Measurements from ENCODE around the gene SIRT4. TPM values are rescaled to one million over a fixed set of nuclear protein-coding genes. Genes with fewer than 3 reads are reported as not detected.

The SIRT4 gene
- total and polyA plus RNA-seq, 2 of the 13 experiments (the other 11 are each of a cell fraction or from before 2014, with no cell fraction given), result 3.4 to 5.8 TPM

- TF ChIP-seq LRRFIP1 (CRISPR knock-in tag; conservative IDR thresholded peaks at IDR 0.05) (no peak), BCL3 (CRISPR knock-in tag; IDR thresholded peaks at IDR 0.05) (0 out of 2 replicates have a peak, but pooled peaks have one; percentile 25), ETS1 (CRISPR knock-in tag; IDR thresholded peaks at IDR 0.05) (no peak; the same call in 1 of the 2 replicates), ZC3H4 (CRISPR knock-in tag; IDR thresholded peaks at IDR 0.05; ENCODE audit: borderline replicate concordance) (no peak; the same call in 1 of the 2 replicates), JUNB (CRISPR knock-in tag; IDR thresholded peaks at IDR 0.05; ENCODE audit: borderline replicate concordance) (peak; percentile 79; the same call in 1 of the 2 replicates), HOXA9 (CRISPR knock-in tag; IDR thresholded peaks at IDR 0.05; ENCODE audit: borderline replicate concordance) (peak; percentile 82), SKI (IDR thresholded peaks at IDR 0.05; ENCODE audit: partially characterized antibody) (peak; percentile 18), KDM4B (CRISPR knock-in tag; IDR thresholded peaks at IDR 0.05) (no peak; the same call in 1 of the 2 replicates), CHCHD3 (CRISPR knock-in tag; IDR thresholded peaks at IDR 0.05) (no peak), RXRA (CRISPR knock-in tag; IDR thresholded peaks at IDR 0.05) (no peak; the same call in 1 of the 2 replicates), BCLAF1 (IDR thresholded peaks at IDR 0.05) (no peak), RAD51 (IDR thresholded peaks at IDR 0.05; ENCODE audit: borderline replicate concordance) (no peak), E2F5 (CRISPR knock-in tag; conservative IDR thresholded peaks at IDR 0.05) (no peak), ZNF432 (CRISPR knock-in tag; IDR thresholded peaks at IDR 0.05; ENCODE audit: borderline replicate concordance) (no peak), PRDM4 (CRISPR knock-in tag; IDR thresholded peaks at IDR 0.05; ENCODE audit: borderline replicate concordance) (no peak), FOXJ3 (CRISPR knock-in tag; IDR thresholded peaks at IDR 0.05; ENCODE audit: borderline replicate concordance) (peak; percentile 36; the same call in 1 of the 2 replicates)
Observed at GRCh38 chr12:120292661-120293531, 9.2 kb upstream of the SIRT4 start, which contains the start of gene RNU4-1 (continued).

Measured in HepG2 (cell line).